HEK293 (cell line): ENCODE measurements around the gene AMACR.
"Not testable (repeated sequence)": the region's sequence is repeated elsewhere in the genome, so short reads cannot be mapped to it uniquely, and the experiment has no call there.

ENCODE experiments used
- CTCF ChIA-PET: fragments of 350-600 bp; formaldehyde crosslinking; extraction: SDS; loops from one replicate; lab custom pipeline; 2021; ENCODE audit warnings: antibody characterized with exemption; lab: Yijun Ruan, JAX
- POLR2A ChIA-PET: fragments of 300-600 bp; formaldehyde crosslinking; extraction: SDS; loops from one replicate; lab custom pipeline; 2020; ENCODE audit warnings: antibody characterized with exemption, inconsistent platforms; lab: Yijun Ruan, JAX
- H3K27ac ChIP-seq: fragments of 200-500 bp; sonication (Bioruptor generic); 2 replicates; pipeline ENCODE4 v1.5.1; 2014; ENCODE audit warnings: low read depth, low read length, control low read depth, inconsistent platforms; ENCODE audit errors: extremely low read depth
- H3K36me3 ChIP-seq, 2 experiments: fragments of 200-500 bp in 1 of 2; sonication (Bioruptor generic) in 1 of 2; 1 replicate in 1 of 2; 2 replicates in 1 of 2; pipeline ENCODE4 v1.5.1; 2014 to 2017; ENCODE audit warnings: inconsistent platforms in 2 of 2, low read length in 2 of 2; ENCODE audit not compliant: control insufficient read depth in 2 of 2, insufficient read depth in 1 of 2
- H3K4me1 ChIP-seq: fragments of 200-500 bp; sonication (Bioruptor generic); 2 replicates; pipeline ENCODE4 v1.5.1; 2014; ENCODE audit warnings: mild to moderate bottlenecking, low read length, inconsistent platforms; ENCODE audit not compliant: control insufficient read depth, insufficient read depth
- H3K4me3 ChIP-seq: 2 replicates; pipeline ENCODE4 v1.5.1; 2011; ENCODE audit warnings: low read depth, mild to moderate bottlenecking, control low read depth, low read length, moderate library complexity
- H3K9me3 ChIP-seq: fragments of 200-500 bp; sonication (Bioruptor generic); 2 replicates; pipeline ENCODE4 v1.5.1; 2014; ENCODE audit warnings: low read depth, low read length, inconsistent platforms; ENCODE audit not compliant: control insufficient read depth, insufficient read depth
- ATF2 ChIP-seq: fragments of 450-650 bp; formaldehyde crosslinking; IDR thresholded peaks from 2 replicates; pipeline ENCODE4 v1.5.1; 2016; ENCODE audit warnings: missing biosample characterization, missing genetic modification characterization, low read depth
- MYNN ChIP-seq: fragments of 450-650 bp; formaldehyde crosslinking; IDR thresholded peaks from 2 replicates; pipeline ENCODE4 v1.5.1; 2016; ENCODE audit warnings: missing biosample characterization, missing genetic modification characterization, borderline replicate concordance
- REPIN1 ChIP-seq: fragments of 450-650 bp; formaldehyde crosslinking; IDR thresholded peaks from 2 replicates; pipeline ENCODE4 v1.5.1; 2017; ENCODE audit warnings: missing biosample characterization, missing genetic modification characterization, low read depth
- SP7 ChIP-seq: fragments of 450-650 bp; formaldehyde crosslinking; IDR thresholded peaks from 2 replicates; pipeline ENCODE4 v1.5.1; 2016; ENCODE audit warnings: missing biosample characterization, missing genetic modification characterization
- YY1 ChIP-seq: fragments of 450-650 bp; formaldehyde crosslinking; IDR thresholded peaks from 2 replicates; pipeline ENCODE4 v1.5.1; 2018; ENCODE audit warnings: missing biosample characterization, missing genetic modification characterization
- ZFP41 ChIP-seq: fragments of 450-650 bp; formaldehyde crosslinking; IDR thresholded peaks from 2 replicates; pipeline ENCODE4 v1.5.1; 2016; ENCODE audit warnings: missing biosample characterization, missing genetic modification characterization, borderline replicate concordance
- ZIC2 ChIP-seq: fragments of 450-650 bp; formaldehyde crosslinking; IDR thresholded peaks from 2 replicates; pipeline ENCODE4 v1.5.1; 2016; ENCODE audit warnings: missing biosample characterization, missing genetic modification characterization
- ZNF138 ChIP-seq: fragments of 450-650 bp; formaldehyde crosslinking; IDR thresholded peaks from 2 replicates; pipeline ENCODE4 v1.5.1; 2016; ENCODE audit warnings: missing biosample characterization, missing genetic modification characterization, borderline replicate concordance
- ZNF214 ChIP-seq: fragments of 450-650 bp; formaldehyde crosslinking; IDR thresholded peaks from 2 replicates; pipeline ENCODE4 v1.5.1; 2017; ENCODE audit warnings: missing biosample characterization, mild to moderate bottlenecking, missing genetic modification characterization, borderline replicate concordance
- ZNF26 ChIP-seq: fragments of 450-650 bp; formaldehyde crosslinking; IDR thresholded peaks from 2 replicates; pipeline ENCODE4 v1.5.1; 2016; ENCODE audit warnings: missing biosample characterization, missing genetic modification characterization
- ZNF266 ChIP-seq: fragments of 450-650 bp; formaldehyde crosslinking; IDR thresholded peaks from 2 replicates; pipeline ENCODE4 v1.5.1; 2016; ENCODE audit warnings: missing biosample characterization, missing genetic modification characterization, low read depth
- ZNF449 ChIP-seq: fragments of 450-650 bp; formaldehyde crosslinking; IDR thresholded peaks from 2 replicates; pipeline ENCODE4 v1.5.1; 2017; ENCODE audit warnings: missing biosample characterization, mild to moderate bottlenecking, missing genetic modification characterization, moderate library complexity
- ZNF521 ChIP-seq: fragments of 450-650 bp; formaldehyde crosslinking; IDR thresholded peaks from 2 replicates; pipeline ENCODE4 v1.5.1; 2017; ENCODE audit warnings: missing biosample characterization, mild to moderate bottlenecking, missing genetic modification characterization
- ZNF530 ChIP-seq: fragments of 450-650 bp; formaldehyde crosslinking; IDR thresholded peaks from 2 replicates; pipeline ENCODE4 v1.5.1; 2016; ENCODE audit warnings: low read depth, missing biosample characterization, missing genetic modification characterization
- ZNF561 ChIP-seq: fragments of 450-650 bp; IDR thresholded peaks from 2 replicates; pipeline ENCODE4 v1.5.1; 2018; ENCODE audit warnings: missing biosample characterization, missing genetic modification characterization, borderline replicate concordance
- ZNF776 ChIP-seq: fragments of 450-650 bp; formaldehyde crosslinking; IDR thresholded peaks from 2 replicates; pipeline ENCODE4 v1.5.0; 2017; ENCODE audit warnings: missing biosample characterization, missing genetic modification characterization, borderline replicate concordance
- ZSCAN16 ChIP-seq: fragments of 450-650 bp; formaldehyde crosslinking; IDR thresholded peaks from 2 replicates; pipeline ENCODE4 v1.5.1; 2016; ENCODE audit warnings: missing biosample characterization, missing genetic modification characterization
- TF ChIP-seq, protein P1 (sequence below): fragments of 450-650 bp; formaldehyde crosslinking; IDR thresholded peaks from 2 replicates; pipeline ENCODE4 v1.5.1; 2016; ENCODE audit warnings: missing biosample characterization, missing genetic modification characterization

AMACR gene

GRCh38 chr5:34031966-34032365, 24.1 kb upstream of the AMACR start:
- H3K27ac ChIP-seq: no peak overlapping the region
- no peaks in the 10 kb centered on the region for H3K9me3 ChIP-seq

DNA sequence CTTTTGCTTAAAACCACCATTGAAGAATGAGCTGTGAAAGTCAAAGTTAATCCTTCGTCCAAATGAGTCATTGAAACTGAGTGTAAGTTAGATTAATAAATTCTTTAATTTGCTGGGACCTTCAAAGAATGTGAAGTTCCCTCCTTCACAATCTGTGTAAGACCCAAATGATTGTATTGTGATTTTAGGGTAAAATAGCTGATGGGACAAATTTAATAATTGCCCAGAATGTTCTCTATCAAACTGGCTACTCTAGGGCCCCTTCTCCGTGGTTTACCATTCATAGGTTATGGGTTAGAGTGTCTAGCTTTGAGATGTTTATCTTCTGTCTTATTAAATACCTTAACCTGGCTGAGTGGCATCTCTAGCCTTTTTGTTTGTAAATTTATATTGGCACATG, 23.3 kb upstream of the AMACR start:
- Histone ChIP-seq H3K4me3 (no peak overlapping the region), H3K27ac (no peak overlapping the region), H3K36me3 (peaks cover 0 to 4% of the 10 kb centered on the region in 2 experiments; a peak in 1 of 3 replicates), H3K9me3 (no peaks in the 10 kb centered on the region), H3K4me1 (no peaks in the 10 kb centered on the region)
- POLR2A ChIA-PET: no interaction called here
- TF ChIP-seq, protein P1, sequence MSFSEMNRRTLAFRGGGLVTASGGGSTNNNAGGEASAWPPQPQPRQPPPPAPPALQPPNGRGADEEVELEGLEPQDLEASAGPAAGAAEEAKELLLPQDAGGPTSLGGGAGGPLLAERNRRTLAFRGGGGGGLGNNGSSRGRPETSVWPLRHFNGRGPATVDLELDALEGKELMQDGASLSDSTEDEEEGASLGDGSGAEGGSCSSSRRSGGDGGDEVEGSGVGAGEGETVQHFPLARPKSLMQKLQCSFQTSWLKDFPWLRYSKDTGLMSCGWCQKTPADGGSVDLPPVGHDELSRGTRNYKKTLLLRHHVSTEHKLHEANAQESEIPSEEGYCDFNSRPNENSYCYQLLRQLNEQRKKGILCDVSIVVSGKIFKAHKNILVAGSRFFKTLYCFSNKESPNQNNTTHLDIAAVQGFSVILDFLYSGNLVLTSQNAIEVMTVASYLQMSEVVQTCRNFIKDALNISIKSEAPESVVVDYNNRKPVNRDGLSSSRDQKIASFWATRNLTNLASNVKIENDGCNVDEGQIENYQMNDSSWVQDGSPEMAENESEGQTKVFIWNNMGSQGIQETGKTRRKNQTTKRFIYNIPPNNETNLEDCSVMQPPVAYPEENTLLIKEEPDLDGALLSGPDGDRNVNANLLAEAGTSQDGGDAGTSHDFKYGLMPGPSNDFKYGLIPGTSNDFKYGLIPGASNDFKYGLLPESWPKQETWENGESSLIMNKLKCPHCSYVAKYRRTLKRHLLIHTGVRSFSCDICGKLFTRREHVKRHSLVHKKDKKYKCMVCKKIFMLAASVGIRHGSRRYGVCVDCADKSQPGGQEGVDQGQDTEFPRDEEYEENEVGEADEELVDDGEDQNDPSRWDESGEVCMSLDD (tag by site-specific recombination): no peak
- no peak for TF ChIP-seq ZNF561 (tag by site-specific recombination)
- no peak for TF ChIP-seq ZNF521 (tag by site-specific recombination)
- TF ChIP-seq ZNF26 (tag by site-specific recombination): no peak
- no peak for TF ChIP-seq REPIN1
- no peak for TF ChIP-seq ZFP41
- TF ChIP-seq ZNF776 (tag by site-specific recombination): no peak
- TF ChIP-seq ZNF449 (tag by site-specific recombination): no peak
- no peak for TF ChIP-seq ZNF138 (tag by site-specific recombination)
- TF ChIP-seq ZNF214 (tag by site-specific recombination): no peak
- no peak for TF ChIP-seq SP7 (tag by site-specific recombination)
- TF ChIP-seq ZNF530: no peak
- CTCF ChIA-PET: interaction anchor here (1.9 kb wide), 1 partner anchor 19 kb away, joined by 4 read pairs; no protein-coding TSS in a partner anchor

More at GRCh38 chr5:34031966-34032365, 24.1 kb upstream of the AMACR start:
- Histone ChIP-seq H3K4me1 (no peaks in the 10 kb centered on the region), H3K36me3 (peaks cover 0 to 4% of the 10 kb centered on the region in 2 experiments; a peak in 1 of 3 replicates), H3K4me3 (no peak overlapping the region)
- CTCF ChIA-PET: interaction anchor here (1.9 kb wide), 1 partner anchor 20 kb away, joined by 4 read pairs; no protein-coding TSS in a partner anchor
- TF ChIP-seq ZSCAN16 (tag by site-specific recombination): no peak
- no peak for TF ChIP-seq ZIC2 (tag by site-specific recombination)
- TF ChIP-seq ZNF266 (tag by site-specific recombination): no peak
- peak; percentile 48; the same call in 1 of the 2 replicates for TF ChIP-seq MYNN (tag by site-specific recombination)
- TF ChIP-seq YY1 (tag by site-specific recombination): no peak
- POLR2A ChIA-PET: no interaction called here

- CTCF ChIA-PET: interaction anchor here (1.9 kb wide), 1 partner anchor 19 kb away, joined by 4 read pairs; no protein-coding TSS in a partner anchor
- H3K27ac ChIP-seq, POLR2A ChIA-PET, H3K4me1 ChIP-seq, H3K36me3 ChIP-seq, H3K4me3 ChIP-seq, H3K9me3 ChIP-seq: not testable (repeated sequence)
- peak; percentile 51; the same call in 1 of the 2 replicates for TF ChIP-seq ATF2 (tag by site-specific recombination)
These were observed 22.7 kb upstream of the AMACR start for GRCh38 chr5:34030585-34030984.
